Fibroblast of the aortic adventitia (primary cell): ENCODE results near the gene LGALS3BP. TPM values are rescaled to one million over a fixed set of nuclear protein-coding genes. Genes with fewer than 3 reads are reported as not detected.

ENCODE experiments used
- DNase-seq: peaks from one replicate; pipeline ENCODE4 v3.0.0-alpha.2; 2010; ENCODE audit warnings: low read depth
- H3K4me3 ChIP-seq: 2 replicates; pipeline ENCODE4 v1.5.1; 2011; ENCODE audit warnings: low read depth, mild to moderate bottlenecking, control low read depth, low read length, moderate library complexity
- CTCF ChIP-seq: IDR thresholded peaks from 2 replicates; pipeline ENCODE4 v1.5.1; 2011; ENCODE audit warnings: mild to moderate bottlenecking, low read length, control low read depth, inconsistent platforms; ENCODE audit not compliant: insufficient read depth
- total RNA-seq: library from RNA; depleted of rRNA; stranded (reverse); fragments of >200 nt; gene quantifications from 2 replicates; pipeline ENCODE4 v1.2.3, GENCODE V29; 2012; ENCODE audit warnings: low replicate concordance

Gene LGALS3BP
- total RNA-seq, 1 donor, result 87.2 TPM

DNA sequence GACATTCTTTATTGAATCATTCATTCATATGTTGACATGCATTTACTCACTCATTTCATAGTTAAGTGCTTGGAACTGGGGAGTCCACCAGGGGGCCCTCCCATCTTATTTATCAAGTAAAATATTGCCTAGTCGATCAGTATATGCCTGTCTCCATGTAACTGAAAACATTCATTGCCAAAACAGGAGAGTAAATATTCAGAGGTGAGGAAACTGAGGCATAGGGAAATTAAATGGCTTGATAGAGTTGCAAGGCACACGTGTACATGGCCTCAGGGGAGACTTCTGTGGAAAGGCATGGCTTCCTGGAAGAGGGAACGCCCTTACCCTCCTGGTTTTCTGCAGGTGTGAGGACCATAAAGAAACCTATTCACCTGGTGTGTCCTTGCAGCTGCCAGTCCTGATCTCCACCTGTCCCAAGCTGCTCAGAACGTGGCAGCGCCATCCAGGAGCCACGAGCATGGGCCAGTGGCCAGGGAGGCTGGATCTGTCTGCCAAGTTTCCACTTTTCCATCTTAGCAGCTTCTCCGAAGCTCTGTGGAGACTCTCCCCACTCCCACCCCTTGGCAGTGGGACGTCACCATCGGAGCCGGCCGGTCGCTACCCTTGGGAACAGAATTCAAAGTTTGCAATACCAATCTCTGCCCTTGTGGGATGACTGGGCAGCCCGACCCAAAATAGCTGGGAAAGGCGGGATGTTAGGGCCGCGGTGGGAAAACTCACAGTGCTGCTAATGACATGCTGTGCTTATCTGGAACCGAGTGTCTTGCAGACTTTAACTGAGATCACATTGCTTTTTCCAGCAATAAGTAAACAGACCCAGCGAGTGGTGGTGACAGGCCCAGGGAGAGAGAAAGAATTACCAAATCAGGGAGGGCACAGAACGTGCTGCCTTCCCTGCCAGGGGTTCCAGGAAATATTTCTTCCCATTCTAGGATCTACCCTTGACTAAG, 40.2 kb upstream of the LGALS3BP start:
- H3K4me3 ChIP-seq, result peak overlapping the region; percentile 6
- TF ChIP-seq CTCF, result peak; percentile 75

GRCh38 chr17:79019261-79019631, 39.5 kb upstream of the LGALS3BP start:
- H3K4me3 ChIP-seq, result no peak overlapping the region
- no peak for TF ChIP-seq CTCF
- DNase-seq, result no peak

More for the DNA sequence above, 40.2 kb upstream of the LGALS3BP start:
- DNase-seq, result peak; percentile 88

- no peak overlapping the region for H3K4me3 ChIP-seq
- TF ChIP-seq CTCF, result no peak
- no peak for DNase-seq
Measured at GRCh38 chr17:79018370-79018695, 38.6 kb upstream of the LGALS3BP start.

DNA sequence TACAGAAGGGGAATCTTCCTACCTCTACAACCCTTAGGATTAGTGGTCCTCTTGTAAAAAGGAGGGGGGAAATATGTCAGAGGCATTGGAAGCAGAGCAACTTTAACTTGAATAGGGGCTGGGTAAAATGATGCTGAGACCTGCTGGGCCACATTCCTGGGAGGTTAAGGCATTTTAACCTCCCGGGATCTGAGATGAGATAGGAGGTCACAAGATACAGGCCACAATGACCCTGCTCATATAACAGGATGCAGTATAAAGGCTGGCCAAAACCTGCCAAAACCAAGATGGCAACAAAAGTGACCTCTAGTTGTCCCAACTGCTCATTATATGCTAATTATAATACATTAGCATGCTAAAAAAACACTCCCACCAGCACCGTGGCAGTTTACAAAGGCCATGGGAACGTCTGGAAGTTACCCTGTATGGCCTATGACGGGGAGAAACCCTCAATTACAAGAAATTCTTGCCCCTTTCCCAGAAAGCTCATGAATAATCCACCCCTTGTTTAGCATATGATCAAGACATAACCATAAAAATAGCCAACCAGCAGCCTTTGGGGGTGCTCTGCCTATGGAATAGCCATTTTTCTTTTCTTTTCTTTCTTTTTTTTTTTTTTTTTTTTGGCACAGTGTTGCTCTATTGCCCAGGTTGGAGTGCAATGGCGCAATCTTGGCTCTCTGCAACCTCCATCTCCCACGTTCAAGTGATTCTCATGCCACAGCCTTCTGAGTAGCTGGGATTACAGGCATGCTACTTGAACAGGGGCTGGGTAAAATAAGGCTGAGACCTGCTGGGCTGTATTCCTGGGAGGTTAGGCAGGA, 38.0 kb upstream of the LGALS3BP start:
- peak; percentile 33 for DNase-seq
- no peak for TF ChIP-seq CTCF
- H3K4me3 ChIP-seq, result no peak overlapping the region

GRCh38 chr17:79014158-79014758, 34.5 kb upstream of the LGALS3BP start:
- no peak for DNase-seq
- no peak overlapping the region for H3K4me3 ChIP-seq
- no peak for TF ChIP-seq CTCF

DNA sequence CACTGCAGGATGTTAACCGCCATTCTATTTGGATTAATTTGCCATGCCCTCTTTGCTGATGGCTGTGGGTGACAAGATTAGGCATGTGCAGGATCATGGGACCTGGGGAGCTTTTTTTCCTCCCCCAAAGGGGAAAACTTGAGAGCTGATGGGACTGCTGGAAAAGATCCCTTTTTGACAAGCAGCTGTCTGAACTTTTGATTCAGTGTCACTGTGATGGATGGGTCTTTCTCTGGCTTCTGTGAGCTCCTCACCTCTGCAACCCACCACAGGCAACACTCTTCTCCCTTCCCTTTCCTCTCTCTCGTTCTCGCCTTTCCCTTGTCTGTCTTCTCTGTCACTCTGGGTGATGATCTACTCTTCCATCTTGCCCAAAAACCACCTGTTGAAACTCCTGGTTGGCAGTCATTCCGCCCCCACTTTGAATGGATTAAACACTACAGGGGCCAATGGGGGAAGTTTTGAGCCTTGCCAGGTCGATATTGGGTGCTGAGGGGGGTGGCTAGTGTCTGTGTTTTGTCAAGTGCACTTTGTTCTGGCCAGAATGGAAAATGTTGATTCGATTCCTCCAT, 32.9 kb upstream of the LGALS3BP start:
- no peak for DNase-seq
- no peak for TF ChIP-seq CTCF
- H3K4me3 ChIP-seq, result no peak overlapping the region
